ENCODE results near the gene ZNF423. TPM values are rescaled to one million over a fixed set of nuclear protein-coding genes. Genes with fewer than 3 reads are reported as not detected.
A peak's percentile ranks its signal among the peaks of the same experiment; 100 is the strongest.

ZNF423 gene
- total and polyA plus RNA-seq, 12 donors, result 1.7 to 10.6 (median 5.5) TPM

GRCh38 chr16:49504626-49505025, 351.3 kb downstream of the ZNF423 start:
- Histone ChIP-seq H3K9me3 (replicated peaks in 1 of 3) (no peaks in the 10 kb centered on the region), H3K4me3 (no peak overlapping the region), H3K27ac (no peak overlapping the region), H3K4me1 (replicated peaks in 1 of 2) (no peaks in the 10 kb centered on the region), H3K27me3 (no peaks in the 10 kb centered on the region), H3K36me3 (replicated peaks in 1 of 2) (no peaks in the 10 kb centered on the region)
- no peak for TF ChIP-seq POLR2A (IDR thresholded peaks at IDR 0.05)
- TF ChIP-seq CTCF (IDR thresholded peaks at IDR 0.05), result no peak
- 82 to 100% (median 96%) methylated on average over 2 of the region's 2 CpGs for WGBS, 4 donors
- no peak for DNase-seq
- intact Hi-C loops (cut with DNase I), result no loop called here

GRCh38 chr16:49504023-49504364, 351.9 kb downstream of the ZNF423 start:
- H3K9me3 ChIP-seq (replicated peaks in 1 of 3), result no peaks in the 10 kb centered on the region
- no peaks in the 10 kb centered on the region for H3K27me3 ChIP-seq
- TF ChIP-seq POLR2A (IDR thresholded peaks at IDR 0.05) (no peak), CTCF (IDR thresholded peaks at IDR 0.05) (no peak)
- H3K4me3 ChIP-seq, result no peak overlapping the region
- intact Hi-C loops (cut with DNase I), result no loop called here
- H3K27ac ChIP-seq, result no peak overlapping the region
- 78 to 91% (median 86%) methylated on average over 2 of the region's 2 CpGs for WGBS, 4 donors
- no peaks in the 10 kb centered on the region for H3K36me3 ChIP-seq (replicated peaks in 1 of 2)
- H3K4me1 ChIP-seq (replicated peaks in 1 of 2), result no peaks in the 10 kb centered on the region
- no peak for DNase-seq

- intact Hi-C loops (cut with DNase I), result no loop called here
- DNase-seq, result peak in 1 of 7 donors; percentile 7
- Histone ChIP-seq H3K9me3 (replicated peaks in 1 of 3) (no peaks in the 10 kb centered on the region), H3K36me3 (replicated peaks in 1 of 2) (no peaks in the 10 kb centered on the region), H3K27ac (no peak overlapping the region), H3K4me3 (no peak overlapping the region), H3K4me1 (replicated peaks in 1 of 2) (no peaks in the 10 kb centered on the region), H3K27me3 (no peaks in the 10 kb centered on the region)
- 67 to 85% (median 73%) methylated on average over 13 to 17 of the region's 17 CpGs for WGBS, 4 donors
- TF ChIP-seq CTCF (IDR thresholded peaks at IDR 0.05) (no peak), POLR2A (IDR thresholded peaks at IDR 0.05) (no peak)
Measured at GRCh38 chr16:49503256-49504022, 352.5 kb downstream of the ZNF423 start.

- no peaks in the 10 kb centered on the region for H3K9me3 ChIP-seq (replicated peaks in 1 of 3)
- peak in 1 of 7 donors; percentile 3 for DNase-seq
- no peaks in the 10 kb centered on the region for H3K36me3 ChIP-seq (replicated peaks in 1 of 2)
- H3K4me1 ChIP-seq (replicated peaks in 1 of 2), result no peaks in the 10 kb centered on the region
- no peak overlapping the region for H3K27ac ChIP-seq
- H3K4me3 ChIP-seq, result no peak overlapping the region
- TF ChIP-seq POLR2A (IDR thresholded peaks at IDR 0.05), result no peak
- no peak for TF ChIP-seq CTCF (IDR thresholded peaks at IDR 0.05)
- intact Hi-C loops (cut with DNase I), result no loop called here
- WGBS, 4 donors, result 85 to 97% (median 90%) methylated on average over 9 to 13 of the region's 13 CpGs
- no peaks in the 10 kb centered on the region for H3K27me3 ChIP-seq
Measured at GRCh38 chr16:49502136-49502881, 353.6 kb downstream of the ZNF423 start.
